ENCODE data around the gene LCN10.
"Not testable (repeated sequence)": the region's sequence is repeated elsewhere in the genome, so short reads cannot be mapped to it uniquely, and the experiment has no call there.

The LCN10 gene

GRCh38 chr9:136717399-136717798, 25.3 kb downstream of the LCN10 start:
- no peak for DNase-seq

DNA sequence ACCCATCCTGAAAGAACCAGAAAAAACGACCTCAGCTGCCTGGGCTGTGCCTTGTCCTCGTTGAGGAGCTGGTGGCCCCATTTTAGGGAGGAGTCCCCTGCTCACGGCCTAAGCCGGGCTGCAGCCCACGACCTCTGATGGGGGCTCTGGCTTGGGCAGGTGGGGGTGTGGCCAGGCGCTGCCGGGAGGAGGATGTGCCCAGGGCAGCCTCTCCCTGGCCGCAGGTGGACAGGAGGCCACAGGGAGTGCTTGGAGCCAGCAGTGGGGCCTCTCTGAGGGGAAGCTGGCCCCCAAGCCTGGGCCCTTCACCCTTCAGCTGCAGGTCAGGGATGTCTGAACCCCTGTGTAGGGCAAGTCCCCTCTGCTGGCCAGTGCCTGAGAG, 27.9 kb downstream of the LCN10 start:
- no peak for DNase-seq

- DNase-seq: no peak
These were observed 28.4 kb downstream of the LCN10 start for GRCh38 chr9:136714096-136714892.

DNA sequence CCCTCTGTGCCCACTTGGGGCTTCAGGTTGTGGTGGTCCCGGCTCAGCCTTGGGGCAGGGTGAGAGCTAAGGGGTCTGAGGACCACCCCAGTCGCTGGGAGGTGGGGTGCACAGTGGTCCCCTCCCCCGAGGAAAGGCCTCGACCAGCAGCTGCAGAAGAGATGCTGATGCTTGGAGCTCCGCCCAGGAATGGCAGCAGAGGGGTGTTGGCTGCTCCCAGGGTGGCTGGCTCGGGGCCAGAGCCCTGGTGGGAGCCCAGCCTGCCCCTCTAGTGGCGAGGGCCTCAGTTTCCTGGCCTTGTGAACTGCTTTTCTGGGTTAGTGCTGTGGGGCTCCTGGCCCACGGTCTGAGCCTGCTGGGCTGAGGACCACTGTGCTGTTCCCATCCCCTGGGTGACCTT, 29.2 kb downstream of the LCN10 start:
- DNase-seq: peak; percentile 51

DNA sequence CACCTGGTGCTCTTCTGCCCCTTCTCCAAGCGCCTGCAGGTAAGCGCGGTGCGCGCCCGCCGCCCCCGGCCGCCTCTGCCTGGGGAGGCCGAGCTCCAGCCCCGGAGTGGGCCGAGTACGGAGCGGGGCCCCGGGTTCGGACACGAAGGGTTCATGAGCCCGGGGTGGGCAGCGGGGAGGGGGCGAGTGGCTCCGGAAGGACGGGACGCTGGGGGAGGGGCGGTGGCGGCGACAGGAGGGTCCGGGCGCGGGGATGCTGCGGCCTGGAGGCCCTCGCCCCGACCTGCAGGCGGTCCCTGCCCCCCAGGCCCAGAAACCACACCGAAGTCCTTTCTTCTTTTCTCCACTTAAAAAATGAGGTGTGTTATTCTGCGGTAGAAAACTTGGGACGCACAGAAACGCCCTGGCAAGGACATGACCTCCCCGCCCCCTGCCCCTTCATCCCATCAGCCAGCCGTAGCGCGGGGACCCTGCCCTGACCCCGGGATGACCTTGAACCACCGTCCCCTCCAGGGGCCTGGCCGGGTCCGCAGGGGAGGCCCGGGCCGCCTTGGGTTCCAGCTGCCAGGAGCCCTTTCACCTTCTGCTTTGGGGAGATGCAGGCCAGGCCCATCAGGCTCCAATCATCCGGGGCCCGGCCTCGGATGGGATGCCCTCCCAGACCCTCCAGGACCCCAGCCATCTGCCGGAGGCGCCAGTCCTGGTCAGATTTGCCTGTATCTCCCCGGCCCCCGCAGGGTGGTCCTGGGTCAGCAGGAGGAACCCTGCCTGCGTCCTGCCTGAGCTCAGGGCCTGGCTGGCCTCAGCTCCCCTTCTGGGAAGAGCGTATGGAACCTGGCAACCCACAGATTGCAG, 29.8 kb downstream of the LCN10 start:
- DNase-seq: no peak

- DNase-seq: peak; percentile 91
These were observed 30.7 kb downstream of the LCN10 start, which contains the start of gene DIPK1B for GRCh38 chr9:136711751-136712689. DIPK1B (plus strand) TSS chr9:136712572; CDS start chr9:136712666, 94 bp downstream.

DNA sequence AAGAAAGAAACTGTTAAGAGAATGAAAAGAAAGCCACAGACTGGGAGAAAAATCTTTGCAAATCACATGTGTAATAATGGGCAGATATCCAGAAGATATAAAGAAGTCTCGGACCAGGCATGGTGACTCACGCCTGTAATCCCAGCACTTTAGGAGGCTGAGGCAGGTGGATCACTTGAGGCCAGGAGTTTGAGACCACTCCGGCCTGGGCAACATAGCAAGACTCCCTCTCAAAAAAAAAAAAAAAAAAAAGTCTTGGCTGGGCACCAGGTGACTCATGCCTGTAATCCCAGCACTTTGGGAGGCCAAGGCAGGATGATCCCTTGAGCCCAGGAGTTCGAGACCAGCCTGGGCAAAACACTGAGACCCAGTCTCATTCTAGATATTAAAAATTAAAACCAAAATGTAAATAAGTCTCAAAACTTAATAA, 31.5 kb downstream of the LCN10 start:
- DNase-seq: not testable (repeated sequence)

- no peak for DNase-seq
These were observed 32.2 kb downstream of the LCN10 start for GRCh38 chr9:136710543-136710942.

DNA sequence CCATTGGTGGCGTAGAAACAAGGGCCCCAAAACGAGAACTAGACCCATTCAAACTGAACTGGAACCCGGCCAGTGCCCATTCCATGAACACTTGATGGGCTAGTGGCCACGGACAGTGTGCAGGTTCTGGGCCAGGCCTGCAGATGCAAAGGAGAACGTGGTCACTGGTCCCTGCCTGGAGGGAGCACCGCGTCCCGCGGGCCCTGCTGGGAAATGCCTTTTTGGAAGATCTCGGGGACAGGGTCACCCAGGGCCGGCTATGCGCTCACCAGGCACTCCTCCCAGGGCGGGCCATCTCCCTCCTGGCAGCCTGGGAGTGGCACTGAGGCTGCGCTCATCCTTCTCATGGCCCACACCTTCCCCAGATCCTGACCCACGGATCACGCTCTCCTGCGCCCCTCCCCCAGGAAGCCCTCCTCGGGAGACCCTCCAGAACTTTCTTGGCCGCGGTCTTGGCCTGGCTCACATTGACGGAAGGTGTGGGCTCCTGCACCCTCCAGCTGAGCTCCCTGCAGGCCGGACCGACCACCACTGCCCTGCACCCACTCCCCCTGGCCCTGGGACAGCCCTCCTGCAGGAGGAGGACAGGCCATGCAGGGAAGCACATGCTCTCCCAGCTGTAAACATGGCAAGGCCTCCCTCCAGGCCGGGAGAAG, 33.2 kb downstream of the LCN10 start:
- no peak for DNase-seq

DNA sequence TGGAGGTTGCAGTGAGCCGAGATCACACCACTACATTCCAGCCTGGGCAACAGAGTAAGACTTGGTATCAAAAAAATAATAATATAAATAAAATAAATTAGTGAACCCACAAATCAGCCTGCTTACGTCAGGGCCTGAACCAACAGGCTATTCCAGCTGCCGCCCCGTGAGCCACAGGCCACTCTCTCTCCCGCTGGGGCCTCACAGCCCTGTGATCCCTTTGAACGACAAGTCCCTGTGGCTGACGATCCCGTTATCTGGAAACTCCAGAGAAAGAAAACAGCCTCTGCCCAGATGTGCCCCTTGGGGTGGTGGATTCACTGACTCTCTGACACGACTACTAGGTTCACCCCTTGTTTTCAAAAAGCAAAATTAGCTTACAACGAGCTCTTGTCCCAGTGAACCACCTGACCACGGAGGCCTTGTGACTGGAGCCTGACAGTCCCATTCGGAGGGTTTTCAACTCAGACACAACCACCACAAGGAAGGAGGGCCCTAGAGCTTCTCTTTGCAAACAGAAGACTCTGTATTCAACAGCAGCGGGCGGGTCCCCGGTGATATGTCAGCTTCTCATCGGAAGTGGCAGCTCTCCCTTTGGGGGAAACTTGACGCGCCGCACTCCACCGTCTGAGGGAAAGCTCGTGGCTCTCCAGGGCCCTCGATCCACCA, 34.8 kb downstream of the LCN10 start:
- no peak for DNase-seq

DNA sequence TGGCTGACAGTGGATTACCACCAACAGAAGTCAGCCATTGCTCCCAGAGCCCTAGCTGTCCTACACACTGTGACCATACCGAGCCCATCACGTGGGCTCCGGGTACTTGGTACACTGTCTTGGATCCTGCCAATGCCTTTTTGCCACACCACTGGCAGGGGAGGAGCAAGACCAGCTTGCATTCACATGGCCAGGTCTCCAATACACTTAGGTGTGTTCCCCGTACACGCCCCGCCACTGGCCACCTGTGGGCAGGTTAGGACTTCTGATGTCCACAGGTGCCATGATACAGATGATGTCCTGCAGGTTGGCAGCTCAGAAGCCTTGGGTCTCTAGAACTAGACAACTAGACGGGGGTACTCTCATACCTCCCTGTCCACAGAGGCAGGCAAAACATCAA, 35.7 kb downstream of the LCN10 start:
- DNase-seq: no peak

GRCh38 chr9:136705564-136705963, 37.2 kb downstream of the LCN10 start:
- no peak for DNase-seq

DNA sequence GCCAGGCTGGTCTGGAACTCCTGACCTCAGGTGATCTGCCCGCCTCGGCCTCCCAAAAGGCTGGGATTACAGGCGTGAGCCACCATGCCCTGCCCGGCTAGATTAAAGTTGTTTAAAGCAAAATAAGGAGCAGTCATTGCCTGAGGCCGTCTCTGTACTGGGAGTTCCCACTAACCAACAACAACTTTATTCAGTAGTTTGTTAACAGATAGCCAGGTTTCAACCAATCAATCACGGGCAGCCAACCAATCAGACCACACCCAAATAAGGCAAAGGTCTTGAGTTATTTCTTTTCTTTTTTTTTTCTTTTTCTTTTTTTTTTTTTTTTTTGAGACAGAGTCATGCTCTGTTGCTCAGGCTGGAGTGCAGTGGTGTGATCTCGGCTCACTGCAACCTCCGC, 38.0 kb downstream of the LCN10 start:
- DNase-seq: not testable (repeated sequence)

DNA sequence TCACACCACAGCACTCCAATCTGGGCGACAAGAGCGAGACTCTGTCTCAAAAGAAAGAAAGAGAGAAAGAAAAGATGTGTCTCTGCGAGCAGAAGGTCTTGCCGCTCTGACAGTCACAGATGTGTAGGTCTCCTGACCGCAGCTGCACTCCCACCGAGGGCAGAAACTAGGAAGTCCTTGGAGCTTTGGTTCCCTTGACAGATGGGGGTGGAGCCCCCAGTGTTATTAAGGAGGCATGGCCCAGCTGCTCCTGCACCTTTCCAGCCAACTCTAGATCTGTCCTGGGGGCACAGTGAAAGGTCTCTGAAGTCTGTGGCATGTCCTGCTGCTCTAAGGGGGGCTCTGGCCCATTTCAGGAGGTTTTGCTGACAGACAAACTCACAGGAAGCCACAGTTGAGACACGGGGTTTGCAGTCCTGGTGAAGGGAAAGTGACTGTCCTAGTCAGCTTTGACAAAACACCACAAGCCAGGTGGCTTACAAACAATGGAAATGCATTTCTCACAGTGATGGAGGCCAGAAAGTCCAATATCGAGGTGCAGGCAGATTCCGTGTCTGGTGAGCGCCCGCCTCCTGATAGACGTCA, 39.4 kb downstream of the LCN10 start:
- peak; percentile 39 for DNase-seq

GRCh38 chr9:136701668-136702053, 41.1 kb downstream of the LCN10 start:
- no peak for DNase-seq

GRCh38 chr9:136700959-136701667, 41.6 kb downstream of the LCN10 start:
- no peak for DNase-seq

GRCh38 chr9:136700304-136700703, 42.4 kb downstream of the LCN10 start:
- DNase-seq: no peak

- DNase-seq: no peak
These were observed 44.0 kb downstream of the LCN10 start for GRCh38 chr9:136698635-136699246.

DNA sequence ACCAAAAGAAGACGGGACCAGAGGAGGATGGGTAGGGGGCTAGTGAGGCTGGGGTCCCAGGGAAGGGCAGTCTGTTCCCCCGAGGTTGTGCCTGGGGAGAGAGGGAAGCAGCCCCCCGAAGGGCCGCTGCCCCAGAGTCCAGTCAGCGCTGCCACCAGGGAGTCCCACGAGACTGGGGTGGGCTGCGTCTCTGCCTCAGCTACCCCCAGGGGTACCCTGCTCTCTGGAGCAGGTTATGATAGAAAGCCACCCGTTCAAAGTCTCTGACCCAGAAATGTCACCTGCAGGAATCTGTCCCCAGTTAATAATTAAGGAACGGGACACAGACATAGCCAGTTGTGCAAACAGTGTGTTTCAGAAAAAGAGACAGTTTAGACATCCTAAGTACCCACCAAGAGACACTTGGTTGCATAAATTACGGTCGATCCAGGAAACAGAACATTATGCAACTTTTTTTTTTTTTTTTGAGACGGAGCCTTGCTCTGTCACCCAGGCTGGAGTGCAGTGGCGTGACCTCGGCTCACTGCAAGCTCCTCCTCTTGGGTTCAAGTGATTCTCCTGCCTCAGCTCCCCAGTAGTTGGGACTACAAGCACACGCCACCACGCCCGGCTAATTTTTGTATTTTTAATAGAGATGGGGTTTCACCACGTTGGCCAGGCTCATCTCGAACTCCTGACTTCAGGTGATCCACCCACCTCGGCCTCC, 44.8 kb downstream of the LCN10 start:
- DNase-seq: no peak

All from NCI-H2171 (cell line).